KOPT-K1 (cell line): ENCODE measurements around the gene RPL28.
"Not testable (repeated sequence)": the region's sequence is repeated elsewhere in the genome, so short reads cannot be mapped to it uniquely, and the experiment has no call there.

Source experiments
- H3K27ac ChIP-seq: fragments of 200-600 bp; sonication (generic); 2 replicates; pipeline ENCODE4 v1.5.1; 2016; ENCODE audit warnings: antibody characterized with exemption, mild to moderate bottlenecking, low read depth, low read length; ENCODE audit not compliant: poor library complexity, severe bottlenecking
- H3K36me3 ChIP-seq: fragments of 200-600 bp; sonication (generic); 2 replicates; pipeline ENCODE4 v1.5.1; 2017; ENCODE audit warnings: antibody characterized with exemption, mild to moderate bottlenecking, low read length, moderate library complexity; ENCODE audit not compliant: insufficient read depth
- H3K9me3 ChIP-seq: fragments of 200-600 bp; sonication (generic); 2 replicates; pipeline ENCODE4 v1.5.1; 2017; ENCODE audit warnings: antibody characterized with exemption, low read length, mild to moderate bottlenecking; ENCODE audit not compliant: insufficient read depth, poor library complexity, severe bottlenecking

RPL28 gene

GRCh38 chr19:55436847-55437246 lies 51.1 kb downstream of the RPL28 start:
- no peaks in the 10 kb centered on the region for H3K36me3 ChIP-seq
- H3K27ac ChIP-seq, result no peak overlapping the region
- H3K9me3 ChIP-seq, result no peaks in the 10 kb centered on the region

GRCh38 chr19:55437410-55437809 lies 51.7 kb downstream of the RPL28 start:
- H3K36me3 ChIP-seq, result no peaks in the 10 kb centered on the region
- no peak overlapping the region for H3K27ac ChIP-seq
- H3K9me3 ChIP-seq, result no peaks in the 10 kb centered on the region

DNA sequence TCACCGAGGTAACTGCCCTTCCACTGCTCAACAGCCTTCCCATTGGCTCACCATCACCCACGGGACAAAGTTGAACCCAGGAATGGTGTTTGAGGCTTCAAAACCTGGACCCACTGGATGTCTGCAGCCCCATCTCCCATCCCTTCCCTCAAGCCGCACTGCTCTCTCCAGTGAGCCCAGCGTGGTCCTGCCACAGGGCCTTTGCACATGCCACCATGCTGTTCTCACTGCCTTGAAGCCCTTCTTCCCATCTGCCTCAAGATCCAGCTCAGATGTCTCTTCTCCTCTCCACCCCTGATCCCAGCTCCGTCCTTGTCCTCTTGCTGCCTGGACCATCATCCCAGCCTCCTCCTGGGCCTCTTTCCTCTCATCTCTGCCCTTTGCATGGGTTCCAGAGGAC lies 53.3 kb downstream of the RPL28 start:
- Histone ChIP-seq H3K9me3 (no peaks in the 10 kb centered on the region), H3K27ac (no peak overlapping the region), H3K36me3 (no peaks in the 10 kb centered on the region)

DNA sequence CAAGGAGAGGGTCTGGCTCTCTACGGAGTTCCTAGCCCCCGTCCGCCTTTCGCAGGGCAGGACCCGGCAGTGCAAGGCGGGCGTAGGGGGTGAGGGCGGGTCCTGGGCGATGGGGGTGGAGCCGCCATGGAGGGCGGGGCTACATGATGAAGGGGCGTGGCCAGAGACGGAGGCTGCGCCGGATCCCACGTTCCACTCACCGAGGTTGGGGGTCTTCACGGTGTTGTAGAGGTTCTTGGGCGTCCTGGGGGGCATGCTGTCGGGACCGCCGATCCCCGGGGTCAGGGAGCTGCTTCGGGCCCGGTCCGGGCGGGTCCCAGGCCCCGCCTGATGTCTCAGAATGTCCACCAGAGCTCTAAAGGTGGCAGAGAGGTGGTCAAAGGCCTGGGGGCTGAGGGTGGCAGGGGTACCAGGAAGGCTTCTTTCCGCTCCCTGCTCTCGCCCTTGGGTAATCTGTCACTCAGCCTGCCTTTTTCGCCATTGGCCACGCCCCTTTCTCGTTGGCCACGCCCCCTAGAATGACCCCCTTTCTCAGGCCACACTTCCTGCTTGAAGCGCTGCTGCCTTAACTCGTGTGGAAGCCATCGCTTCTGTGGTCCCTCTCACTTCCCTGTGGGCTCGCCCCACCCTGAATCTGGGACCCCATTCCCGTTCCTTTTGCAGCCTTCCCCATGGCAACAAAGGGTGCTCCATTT lies 54.8 kb downstream of the RPL28 start:
- Histone ChIP-seq H3K36me3 (no peaks in the 10 kb centered on the region), H3K27ac (no peak overlapping the region), H3K9me3 (no peaks in the 10 kb centered on the region)

- no peaks in the 10 kb centered on the region for H3K9me3 ChIP-seq
- H3K27ac ChIP-seq, result no peak overlapping the region
- no peaks in the 10 kb centered on the region for H3K36me3 ChIP-seq
Measured at GRCh38 chr19:55441319-55441691, 55.6 kb downstream of the RPL28 start.

GRCh38 chr19:55441692-55442321 lies 56.1 kb downstream of the RPL28 start:
- Histone ChIP-seq H3K27ac (no peak overlapping the region), H3K36me3 (no peaks in the 10 kb centered on the region), H3K9me3 (no peaks in the 10 kb centered on the region)

GRCh38 chr19:55442372-55442961 lies 56.7 kb downstream of the RPL28 start:
- Histone ChIP-seq H3K36me3 (no peaks in the 10 kb centered on the region), H3K9me3 (no peaks in the 10 kb centered on the region), H3K27ac (no peak overlapping the region)

DNA sequence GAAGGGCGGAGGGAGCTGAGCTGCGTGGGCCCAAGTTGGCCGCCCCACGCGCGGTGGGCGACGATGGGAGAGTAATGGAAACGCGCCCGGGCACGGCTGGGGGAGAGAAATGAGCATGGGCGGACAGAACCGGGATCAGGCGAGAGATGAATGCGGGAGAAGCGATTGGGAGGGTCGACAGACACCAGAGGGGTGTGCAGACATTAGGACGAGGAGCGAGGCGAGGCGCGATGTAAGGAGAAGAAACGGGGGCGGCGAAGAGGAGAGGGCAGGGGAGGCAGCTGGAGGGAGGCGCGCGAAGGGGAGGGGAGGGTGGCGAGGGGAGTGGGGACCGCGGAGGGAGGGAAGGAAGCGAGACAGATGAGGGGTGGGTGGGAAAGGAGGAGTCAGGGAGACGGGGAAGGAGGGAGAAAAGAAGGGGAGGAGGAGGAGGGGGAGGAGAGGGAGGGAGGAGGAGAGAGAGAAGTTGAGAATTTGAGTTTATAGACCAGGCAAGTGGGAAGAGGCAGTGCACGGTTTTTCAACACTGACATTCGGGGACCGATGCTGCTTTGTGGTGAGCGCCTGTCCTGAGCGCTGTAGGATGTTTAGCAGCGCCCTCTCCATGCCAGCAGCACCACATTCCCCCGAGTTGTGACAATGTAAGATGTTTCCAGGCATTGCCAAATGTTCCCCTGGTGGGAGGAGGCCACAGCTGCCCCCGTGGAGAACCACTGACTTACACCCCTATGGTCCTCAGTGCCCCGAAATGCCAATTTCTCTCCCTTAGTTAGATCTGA lies 57.5 kb downstream of the RPL28 start, which contains the start of gene SHISA7:
Gene SHISA7 (minus strand): TSS at position 256 of the 779 bp plus-strand sequence. CDS start 437 bp downstream, outside the sequence.
- Histone ChIP-seq H3K9me3 (no peaks in the 10 kb centered on the region), H3K27ac (no peak within 1 kb of the TSS), H3K36me3 (no peaks in the 10 kb centered on the region)

DNA sequence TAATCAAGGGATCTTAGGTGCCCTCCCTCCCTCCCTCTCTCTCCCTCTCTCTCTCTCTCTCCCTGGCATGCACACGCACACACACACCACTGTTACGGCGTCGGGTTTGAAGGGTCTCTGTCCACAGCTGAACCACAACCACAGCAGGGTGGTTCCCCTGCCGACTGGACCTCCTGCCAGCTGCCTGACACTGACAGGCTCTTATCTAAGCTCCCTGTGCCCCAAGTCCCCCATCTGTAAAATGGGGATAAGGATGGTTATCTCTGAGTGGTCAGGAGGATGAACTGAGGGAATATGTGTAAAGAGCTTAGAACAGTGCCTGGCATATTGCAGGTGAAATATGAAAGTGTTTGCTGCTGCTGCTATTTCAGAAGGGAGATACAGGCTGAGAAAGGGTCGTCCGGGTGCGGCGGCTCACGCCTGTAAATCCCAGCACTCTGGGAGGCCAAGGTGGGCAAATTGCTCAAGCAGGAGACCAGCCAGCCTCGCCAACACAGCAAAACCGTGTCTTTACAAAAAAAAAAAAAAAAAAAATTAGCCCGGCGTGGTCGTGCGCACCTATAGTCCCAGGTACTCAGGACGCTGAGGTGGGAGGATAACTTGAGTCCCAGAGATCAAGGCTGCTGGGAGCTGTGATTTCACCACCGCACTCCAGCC lies 58.2 kb downstream of the RPL28 start:
- no peak overlapping the region for H3K27ac ChIP-seq
- H3K9me3 ChIP-seq, result no peaks in the 10 kb centered on the region
- no peaks in the 10 kb centered on the region for H3K36me3 ChIP-seq

- Histone ChIP-seq H3K36me3 (no peaks in the 10 kb centered on the region), H3K9me3 (no peaks in the 10 kb centered on the region), H3K27ac (no peak overlapping the region)
Measured at GRCh38 chr19:55444646-55445045, 58.9 kb downstream of the RPL28 start.

DNA sequence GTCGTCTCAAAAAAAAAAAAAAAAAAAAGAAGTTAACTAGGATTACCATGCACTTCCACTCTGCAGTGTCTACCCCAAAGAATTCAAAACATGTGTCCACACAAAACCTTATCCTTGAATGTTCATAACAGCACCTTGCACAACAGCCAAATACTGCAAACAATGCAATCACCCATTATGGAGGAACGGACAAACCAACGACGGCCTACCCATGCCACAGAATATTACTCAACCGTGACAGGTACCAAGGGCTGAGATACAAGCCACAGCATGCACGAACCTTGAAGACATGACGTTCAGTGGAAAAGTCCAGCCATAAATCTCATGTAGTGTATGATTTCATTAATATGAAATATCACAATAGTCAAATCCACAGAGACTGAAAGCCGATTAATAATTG lies 60.3 kb downstream of the RPL28 start:
- H3K27ac ChIP-seq, result no peak overlapping the region
- no peaks in the 10 kb centered on the region for H3K9me3 ChIP-seq
- H3K36me3 ChIP-seq, result no peaks in the 10 kb centered on the region

GRCh38 chr19:55447421-55448174 lies 61.9 kb downstream of the RPL28 start:
- no peaks in the 10 kb centered on the region for H3K9me3 ChIP-seq
- H3K36me3 ChIP-seq, result no peaks in the 10 kb centered on the region
- H3K27ac ChIP-seq, result no peak overlapping the region

DNA sequence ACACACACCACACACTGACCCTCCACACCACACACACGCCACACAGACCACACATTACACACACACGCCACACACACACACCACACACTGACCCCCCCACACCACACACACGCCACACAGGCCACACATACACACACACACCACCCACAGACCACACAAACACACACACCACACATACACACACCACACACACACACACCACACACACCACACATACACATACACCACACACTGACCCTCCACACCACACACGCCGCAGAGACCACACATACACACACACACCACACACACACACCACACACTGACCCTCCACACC lies 62.4 kb downstream of the RPL28 start:
- H3K9me3 ChIP-seq, H3K36me3 ChIP-seq, H3K27ac ChIP-seq: not testable (repeated sequence)

- Histone ChIP-seq H3K36me3 (no peaks in the 10 kb centered on the region), H3K27ac (no peak overlapping the region), H3K9me3 (no peaks in the 10 kb centered on the region)
Measured at GRCh38 chr19:55449469-55449868, 63.7 kb downstream of the RPL28 start.
